Daoy (cell line): ENCODE data around the gene GLDN. TPM values are rescaled to one million over a fixed set of nuclear protein-coding genes. Genes with fewer than 3 reads are reported as not detected.
"Not testable (repeated sequence)": the region's sequence is repeated elsewhere in the genome, so short reads cannot be mapped to it uniquely, and the experiment has no call there.

Source experiments
- DNase-seq: peaks from one replicate; pipeline ENCODE4 v3.0.0-alpha.2; 2015; ENCODE audit warnings: low read depth
- total RNA-seq: library from RNA; depleted of rRNA; stranded (reverse); fragments of >200 nt; shearing (Covaris generic); gene quantifications from 2 replicates; pipeline ENCODE4 v1.2.3, GENCODE V29; 2014

The GLDN gene
- total RNA-seq, 1 experiment from 2014 or later = 1.0 TPM

DNA sequence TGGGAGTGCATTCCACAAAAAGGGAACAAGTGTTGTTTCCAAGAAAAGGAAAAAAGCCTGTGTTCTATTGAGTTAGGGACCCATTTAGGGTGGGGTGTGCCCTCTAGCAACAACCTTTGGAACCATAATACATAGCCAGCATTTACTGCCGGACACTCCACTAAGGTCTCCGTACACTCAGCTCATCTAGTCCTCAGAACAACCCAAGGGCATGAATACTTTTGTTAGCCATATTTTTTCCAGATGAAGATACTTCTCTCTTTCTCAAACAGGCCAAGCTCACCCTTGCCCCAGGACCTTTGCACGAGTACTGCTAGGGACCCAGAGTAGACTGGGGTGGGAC, 46.2 kb downstream of the GLDN start:
- DNase-seq = no peak

DNA sequence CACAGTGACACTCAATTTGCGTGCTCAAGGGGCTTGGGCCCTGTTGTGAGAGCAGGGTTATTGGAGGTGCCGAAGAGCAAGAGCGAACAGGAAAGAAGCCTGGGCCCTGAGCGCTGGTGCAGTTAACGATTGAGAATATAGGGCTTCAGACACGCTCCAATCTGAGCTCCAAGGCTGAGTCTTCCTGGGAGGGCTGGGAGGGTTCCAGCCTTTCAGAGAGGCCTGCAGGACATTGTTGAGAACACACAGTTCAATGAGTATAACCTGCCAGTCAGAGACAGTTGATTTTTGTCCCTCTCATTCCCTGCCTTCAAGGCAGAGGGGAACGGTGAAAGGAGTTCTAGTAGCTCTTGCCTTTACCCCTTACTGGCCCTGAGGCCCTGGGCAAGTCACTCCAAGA, 47.3 kb downstream of the GLDN start:
- DNase-seq = no peak

GRCh38 chr15:51390241-51390965, 48.9 kb downstream of the GLDN start:
- no peak for DNase-seq

- DNase-seq = no peak
Observed at GRCh38 chr15:51390966-51391422, 49.5 kb downstream of the GLDN start.

DNA sequence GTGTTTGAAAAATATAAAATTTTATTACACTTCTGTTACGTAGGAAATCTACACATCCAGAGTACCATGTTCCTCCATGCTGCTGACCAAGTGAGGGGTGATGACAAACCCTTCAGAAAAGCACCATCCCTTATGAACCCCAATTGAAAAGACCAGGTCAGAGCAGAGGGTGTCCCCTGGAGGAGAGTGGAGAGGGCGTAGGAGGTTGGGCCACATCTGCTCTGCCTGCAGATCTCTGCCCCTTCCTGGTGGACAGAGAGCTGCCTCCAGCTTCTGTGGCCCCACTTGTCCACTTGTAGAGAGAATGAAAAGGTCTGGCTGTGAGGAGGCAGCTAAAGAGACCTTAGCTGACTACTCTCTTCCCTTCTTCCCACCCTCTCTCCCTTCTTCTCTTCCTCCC, 55.5 kb downstream of the GLDN start:
- no peak for DNase-seq

DNA sequence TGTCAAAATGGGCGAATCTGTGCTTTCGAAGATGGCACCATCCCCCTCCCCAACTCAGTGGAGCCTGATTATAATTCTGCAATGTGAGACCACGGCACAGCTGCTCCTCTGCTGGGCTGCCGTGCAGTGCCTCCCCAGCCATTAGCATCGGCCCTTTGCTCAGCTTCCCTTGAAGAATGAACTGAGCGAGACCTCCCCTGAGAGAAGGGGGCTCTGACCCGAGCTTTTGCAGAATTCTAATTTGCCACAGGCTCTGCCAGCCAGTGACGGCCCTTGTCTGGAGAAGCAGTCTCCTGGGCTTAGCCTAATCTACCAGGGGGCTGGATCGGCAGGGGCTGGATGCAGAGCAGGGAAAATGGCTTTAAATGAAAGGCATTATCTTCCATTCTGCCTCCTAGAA, 57.2 kb downstream of the GLDN start:
- no peak for DNase-seq

DNA sequence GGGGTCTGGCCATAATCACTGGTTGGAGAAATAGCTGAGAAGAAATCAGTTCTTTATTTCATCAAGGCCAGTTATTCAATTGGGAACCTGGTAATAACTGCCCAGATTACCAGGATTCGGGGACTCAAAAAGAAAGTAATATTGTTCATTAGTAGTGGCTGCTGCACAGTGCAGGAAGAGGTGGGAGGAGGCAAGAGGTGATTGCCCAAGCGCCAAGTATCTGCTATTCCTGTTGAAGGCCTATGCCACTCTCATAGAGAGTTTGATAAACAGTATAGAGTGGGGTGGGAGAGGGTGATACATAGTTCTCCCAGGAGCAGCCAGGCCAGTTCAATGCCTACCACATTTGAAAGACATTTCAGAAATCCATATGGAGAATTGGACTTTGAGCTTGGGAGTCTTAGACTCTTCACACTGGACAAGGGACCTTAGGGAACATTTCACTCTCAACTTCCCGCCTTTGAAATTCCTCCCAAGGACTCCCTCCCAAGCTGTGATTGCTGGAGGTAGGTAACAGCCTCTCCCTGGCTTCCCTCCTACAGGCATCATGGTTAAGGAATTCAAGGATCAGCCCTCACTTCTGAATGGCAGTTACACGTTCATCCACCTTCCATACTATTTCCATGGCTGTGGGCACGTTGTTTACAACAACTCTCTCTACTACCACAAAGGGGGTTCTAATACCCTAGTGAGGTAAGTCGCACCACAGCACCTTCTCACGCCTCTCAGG, 59.8 kb downstream of the GLDN start:
- DNase-seq = no peak

DNA sequence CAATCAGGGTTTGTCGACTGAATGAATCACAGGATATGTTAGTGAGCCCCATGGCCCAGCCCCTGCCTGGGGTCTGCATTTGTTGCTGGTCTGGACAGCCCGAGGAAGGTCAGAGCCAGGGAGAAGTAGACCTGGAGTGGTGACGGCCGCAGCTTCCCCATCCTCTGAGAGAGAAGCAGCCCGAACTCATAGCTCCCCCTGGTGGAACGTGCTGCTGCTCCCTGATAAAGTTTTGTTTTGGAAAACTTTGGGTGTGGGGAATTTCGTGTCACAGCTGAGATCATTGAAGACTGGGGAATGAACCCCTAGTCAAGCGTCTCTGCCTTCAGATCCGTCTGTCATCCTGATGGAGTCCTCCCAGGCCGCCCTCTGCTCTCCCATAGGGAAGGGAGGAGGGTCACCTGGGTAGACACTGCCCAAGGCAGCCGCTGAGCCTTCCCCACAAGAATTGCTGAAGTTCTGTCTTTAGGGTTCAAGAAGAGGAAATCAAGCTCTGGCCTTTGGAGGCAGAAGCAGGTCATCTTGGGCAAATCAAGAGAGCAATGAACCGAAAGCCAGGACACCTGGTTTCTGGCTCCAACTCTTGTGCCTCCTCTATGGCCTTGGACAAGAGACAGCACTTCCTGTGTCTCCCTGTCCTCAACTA, 60.5 kb downstream of the GLDN start:
- DNase-seq = peak; percentile 70

- peak; percentile 60 for DNase-seq
Observed at GRCh38 chr15:51403072-51403878, 61.8 kb downstream of the GLDN start.

DNA sequence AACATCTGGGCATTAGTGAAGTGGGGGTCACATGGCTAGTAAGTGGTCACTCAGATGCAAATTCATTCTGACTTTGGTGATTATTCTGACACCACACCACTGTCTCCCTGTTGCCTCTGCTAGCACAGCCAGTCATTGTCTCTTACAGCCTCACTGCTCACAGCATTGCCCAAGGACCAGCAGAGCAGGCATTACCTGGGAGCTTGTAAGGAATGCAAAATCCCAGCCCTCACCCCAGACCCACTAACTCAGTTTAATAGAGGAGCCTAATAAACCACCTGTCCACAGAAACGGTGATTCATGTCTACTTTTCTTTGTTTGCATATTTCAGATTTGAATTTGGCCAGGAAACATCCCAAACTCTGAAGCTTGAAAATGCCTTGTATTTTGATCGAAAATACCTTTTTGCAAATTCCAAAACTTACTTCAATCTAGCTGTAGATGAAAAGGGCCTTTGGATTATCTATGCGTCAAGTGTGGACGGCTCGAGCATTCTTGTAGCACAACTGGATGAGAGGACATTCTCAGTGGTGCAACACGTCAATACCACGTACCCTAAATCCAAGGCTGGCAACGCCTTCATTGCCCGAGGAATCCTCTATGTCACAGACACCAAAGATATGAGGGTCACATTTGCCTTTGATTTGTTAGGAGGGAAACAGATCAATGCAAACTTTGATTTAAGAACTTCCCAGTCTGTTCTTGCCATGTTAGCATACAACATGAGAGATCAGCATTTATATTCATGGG, 62.7 kb downstream of the GLDN start:
- DNase-seq = no peak

GRCh38 chr15:51405693-51406523, 64.5 kb downstream of the GLDN start:
- no peak for DNase-seq

DNA sequence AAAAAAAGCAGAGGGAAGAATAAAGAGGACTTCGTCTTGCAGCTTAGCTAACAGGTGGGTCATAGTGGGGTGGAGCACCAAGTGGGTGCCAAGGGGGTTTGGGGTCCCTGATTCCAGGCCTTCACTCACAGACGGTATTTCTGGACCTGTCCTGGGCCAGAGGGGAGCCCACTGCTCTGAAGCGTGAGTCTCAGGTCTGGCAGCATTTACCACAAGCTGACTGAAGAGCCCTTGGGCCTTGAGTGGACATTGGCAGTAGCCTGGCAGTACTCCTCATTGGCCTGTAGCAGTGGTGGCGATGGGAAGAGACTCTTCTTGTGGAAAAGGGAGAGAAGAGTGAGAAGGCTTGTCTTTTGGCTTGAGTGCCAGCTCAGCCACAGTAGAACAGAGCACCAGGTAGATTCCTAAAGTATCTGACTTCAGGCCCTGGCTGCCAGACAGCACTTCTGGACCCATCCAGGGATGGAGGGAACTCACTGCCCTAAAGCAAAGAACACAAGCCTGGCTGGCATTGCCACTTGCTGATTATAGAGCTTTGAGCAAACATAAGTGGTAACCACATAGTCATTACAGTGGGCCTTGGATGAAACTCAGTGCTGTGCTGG, 72.9 kb downstream of the GLDN start:
- DNase-seq = no peak

GRCh38 chr15:51416129-51416528, 74.7 kb downstream of the GLDN start:
- no peak for DNase-seq

- DNase-seq = not testable (repeated sequence)
Observed at GRCh38 chr15:51423040-51423439, 81.6 kb downstream of the GLDN start.

GRCh38 chr15:51424780-51425179, 83.3 kb downstream of the GLDN start:
- DNase-seq = no peak

DNA sequence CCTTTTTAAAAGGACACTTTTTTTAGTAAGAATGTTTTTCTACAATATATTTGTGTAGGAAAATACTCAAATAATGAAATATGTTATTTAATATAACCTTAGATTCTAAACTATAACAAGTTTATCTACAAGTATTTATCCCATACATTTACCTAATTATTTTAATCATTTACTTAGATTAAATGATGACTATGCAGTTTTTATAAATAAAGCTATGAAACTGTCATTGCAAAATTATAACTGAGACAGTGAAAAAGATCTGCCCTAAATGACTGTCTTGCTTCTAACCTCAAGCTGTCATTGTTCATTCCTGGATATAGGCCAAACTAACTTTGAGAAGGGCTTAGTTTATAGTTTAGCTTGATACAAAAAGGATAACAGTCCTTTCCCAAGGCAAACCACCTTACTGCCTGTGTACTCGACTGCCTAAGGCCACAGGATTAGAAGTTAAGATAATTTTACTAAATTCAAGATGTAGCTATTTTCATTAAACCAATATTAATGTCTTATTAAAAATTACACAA, 84.1 kb downstream of the GLDN start:
- DNase-seq = no peak

DNA sequence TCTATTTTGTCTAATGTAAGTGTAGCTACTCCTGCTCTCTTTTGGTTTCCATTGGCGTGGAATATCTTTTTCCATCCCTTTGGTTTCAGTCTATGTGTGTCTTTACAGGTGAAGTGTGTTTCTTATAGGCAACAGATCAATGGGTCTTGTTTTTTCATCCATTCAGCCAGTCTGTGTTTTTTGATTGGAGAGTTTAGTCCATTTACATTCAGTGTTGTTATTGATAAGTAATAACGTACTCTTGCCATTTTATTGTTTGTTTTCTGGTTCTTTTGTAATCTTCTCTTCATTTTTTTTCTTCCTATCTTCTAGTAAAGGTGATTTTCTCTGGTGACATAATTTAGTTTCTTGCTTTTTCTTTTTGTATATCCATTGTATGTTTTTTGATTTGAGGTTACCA, 97.1 kb downstream of the GLDN start:
- no peak for DNase-seq

DNA sequence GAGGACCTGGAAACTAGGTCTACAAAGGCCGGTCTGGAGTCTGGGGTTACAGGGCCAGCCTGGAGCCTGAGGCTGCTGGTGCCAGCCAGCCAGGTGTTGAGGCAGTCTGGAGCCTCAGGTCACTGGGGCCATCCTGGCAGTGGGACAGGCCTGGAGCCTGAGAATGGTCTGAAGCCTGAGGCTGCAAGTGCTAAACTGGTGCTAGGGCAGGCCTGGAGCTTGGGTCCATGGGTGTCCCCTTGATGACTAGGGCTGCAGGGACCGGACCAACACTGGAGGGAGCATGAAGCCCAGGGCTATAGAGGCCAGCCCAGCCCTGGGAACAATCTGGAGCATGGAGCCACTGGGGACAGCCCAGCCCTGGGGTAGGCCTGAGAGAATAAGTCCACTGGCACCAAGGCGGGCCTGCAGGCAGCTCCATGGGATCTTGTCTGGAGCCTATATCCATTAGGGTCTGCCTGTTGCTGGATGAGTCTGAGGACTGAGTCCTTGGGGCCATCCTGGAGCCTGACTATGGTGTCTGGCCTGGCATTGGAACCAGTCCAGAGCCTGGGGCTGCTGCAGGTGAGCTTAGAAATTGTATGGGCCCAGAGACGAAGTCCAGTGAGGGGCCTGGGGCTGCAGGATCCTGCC, 101.9 kb downstream of the GLDN start:
- DNase-seq = no peak

- DNase-seq = no peak
Observed at GRCh38 chr15:51444112-51444511, 102.7 kb downstream of the GLDN start.
